ENCODE results near the gene CDCA7.

CDCA7 gene

GRCh38 chr2:173387079-173387478 is 32.4 kb downstream of the CDCA7 start:
- no peak overlapping the region for H3K27ac ChIP-seq
- TF ChIP-seq CTCF (IDR thresholded peaks at IDR 0.05) (no peak), ZFX (IDR thresholded peaks at IDR 0.05; ENCODE audit: borderline replicate concordance) (no peak)

GRCh38 chr2:173387660-173388059 is 33.0 kb downstream of the CDCA7 start:
- no peak for TF ChIP-seq ZFX (IDR thresholded peaks at IDR 0.05; ENCODE audit: borderline replicate concordance)
- TF ChIP-seq CTCF (IDR thresholded peaks at IDR 0.05): no peak

GRCh38 chr2:173388795-173389194 is 34.1 kb downstream of the CDCA7 start:
- no peak overlapping the region for H3K27ac ChIP-seq
- TF ChIP-seq ZFX (IDR thresholded peaks at IDR 0.05; ENCODE audit: borderline replicate concordance): no peak
- TF ChIP-seq CTCF (IDR thresholded peaks at IDR 0.05): no peak

More at GRCh38 chr2:173387660-173388059, 33.0 kb downstream of the CDCA7 start:
- H3K27ac ChIP-seq: no peak overlapping the region

GRCh38 chr2:173390036-173390435 is 35.4 kb downstream of the CDCA7 start:
- TF ChIP-seq CTCF (IDR thresholded peaks at IDR 0.05) (no peak), ZFX (IDR thresholded peaks at IDR 0.05; ENCODE audit: borderline replicate concordance) (no peak)

GRCh38 chr2:173392731-173393130 is 38.1 kb downstream of the CDCA7 start:
- TF ChIP-seq CTCF (IDR thresholded peaks at IDR 0.05): no peak
- TF ChIP-seq ZFX (IDR thresholded peaks at IDR 0.05; ENCODE audit: borderline replicate concordance): no peak
- H3K27ac ChIP-seq: no peak overlapping the region

More at GRCh38 chr2:173390036-173390435, 35.4 kb downstream of the CDCA7 start:
- no peak overlapping the region for H3K27ac ChIP-seq

GRCh38 chr2:173393186-173393585 is 38.5 kb downstream of the CDCA7 start:
- TF ChIP-seq ZFX (IDR thresholded peaks at IDR 0.05; ENCODE audit: borderline replicate concordance) (no peak), CTCF (IDR thresholded peaks at IDR 0.05) (no peak)
- no peak overlapping the region for H3K27ac ChIP-seq

GRCh38 chr2:173393636-173394035 is 39.0 kb downstream of the CDCA7 start:
- TF ChIP-seq CTCF (IDR thresholded peaks at IDR 0.05): no peak
- no peak for TF ChIP-seq ZFX (IDR thresholded peaks at IDR 0.05; ENCODE audit: borderline replicate concordance)
- no peak overlapping the region for H3K27ac ChIP-seq

All from 22Rv1 (cell line).